HEK293 (cell line): ENCODE results near the gene VAV3.

Experiments
- CTCF ChIA-PET: fragments of 350-600 bp; formaldehyde crosslinking; extraction: SDS; loops from one replicate; lab custom pipeline; 2021; ENCODE audit warnings: antibody characterized with exemption; lab: Yijun Ruan, JAX
- POLR2A ChIA-PET: fragments of 300-600 bp; formaldehyde crosslinking; extraction: SDS; loops from one replicate; lab custom pipeline; 2020; ENCODE audit warnings: antibody characterized with exemption, inconsistent platforms; lab: Yijun Ruan, JAX
- H3K27ac ChIP-seq: fragments of 200-500 bp; sonication (Bioruptor generic); 2 replicates; pipeline ENCODE4 v1.5.1; 2014; ENCODE audit warnings: low read depth, low read length, control low read depth, inconsistent platforms; ENCODE audit errors: extremely low read depth
- H3K36me3 ChIP-seq, 2 experiments: fragments of 200-500 bp in 1 of 2; sonication (Bioruptor generic) in 1 of 2; 1 replicate in 1 of 2; 2 replicates in 1 of 2; pipeline ENCODE4 v1.5.1; 2014 to 2017; ENCODE audit warnings: inconsistent platforms in 2 of 2, low read length in 2 of 2; ENCODE audit not compliant: control insufficient read depth in 2 of 2, insufficient read depth in 1 of 2
- H3K4me1 ChIP-seq: fragments of 200-500 bp; sonication (Bioruptor generic); 2 replicates; pipeline ENCODE4 v1.5.1; 2014; ENCODE audit warnings: mild to moderate bottlenecking, low read length, inconsistent platforms; ENCODE audit not compliant: control insufficient read depth, insufficient read depth
- H3K4me3 ChIP-seq: 2 replicates; pipeline ENCODE4 v1.5.1; 2011; ENCODE audit warnings: low read depth, mild to moderate bottlenecking, control low read depth, low read length, moderate library complexity
- H3K9me3 ChIP-seq: fragments of 200-500 bp; sonication (Bioruptor generic); 2 replicates; pipeline ENCODE4 v1.5.1; 2014; ENCODE audit warnings: low read depth, low read length, inconsistent platforms; ENCODE audit not compliant: control insufficient read depth, insufficient read depth
- BCL11B ChIP-seq: fragments of 450-650 bp; formaldehyde crosslinking; IDR thresholded peaks from 2 replicates; pipeline ENCODE4 v1.5.1; 2016; ENCODE audit warnings: low read depth, missing biosample characterization, missing genetic modification characterization
- GLI2 ChIP-seq: fragments of 450-650 bp; formaldehyde crosslinking; IDR thresholded peaks from 2 replicates; pipeline ENCODE4; 2017; ENCODE audit warnings: missing biosample characterization, missing genetic modification characterization, low read depth, borderline replicate concordance
- IKZF3 ChIP-seq: fragments of 450-650 bp; IDR thresholded peaks from 2 replicates; pipeline ENCODE4 v1.5.0; 2018; ENCODE audit warnings: missing biosample characterization, mild to moderate bottlenecking, missing genetic modification characterization, moderate library complexity
- KLF16 ChIP-seq: fragments of 450-650 bp; formaldehyde crosslinking; IDR thresholded peaks from 2 replicates; pipeline ENCODE4 v1.5.1; 2017; ENCODE audit warnings: missing biosample characterization, missing genetic modification characterization
- OVOL3 ChIP-seq: fragments of 450-650 bp; formaldehyde crosslinking; IDR thresholded peaks from 2 replicates; pipeline ENCODE4 v1.5.1; 2016; ENCODE audit warnings: missing biosample characterization, missing genetic modification characterization
- REPIN1 ChIP-seq: fragments of 450-650 bp; formaldehyde crosslinking; IDR thresholded peaks from 2 replicates; pipeline ENCODE4 v1.5.1; 2017; ENCODE audit warnings: missing biosample characterization, missing genetic modification characterization, low read depth
- SP3 ChIP-seq: fragments of 450-650 bp; formaldehyde crosslinking; IDR thresholded peaks from 2 replicates; pipeline ENCODE4 v1.5.1; 2016; ENCODE audit warnings: missing biosample characterization, missing genetic modification characterization
- TRIM28 ChIP-seq: IDR thresholded peaks from 2 replicates; pipeline ENCODE4 v1.6.1; 2011; ENCODE audit warnings: low read length, control low read depth, borderline replicate concordance
- YY2 ChIP-seq: fragments of 450-650 bp; formaldehyde crosslinking; IDR thresholded peaks from 2 replicates; pipeline ENCODE4 v1.5.1; 2016; ENCODE audit warnings: missing biosample characterization, missing genetic modification characterization
- ZBTB7A ChIP-seq: fragments of 450-650 bp; formaldehyde crosslinking; IDR thresholded peaks from 2 replicates; pipeline ENCODE4 v1.5.1; 2016; ENCODE audit warnings: low read depth, missing biosample characterization, missing genetic modification characterization
- ZNF140 ChIP-seq: fragments of 450-650 bp; formaldehyde crosslinking; IDR thresholded peaks from 2 replicates; pipeline ENCODE4 v1.5.1; 2016; ENCODE audit warnings: missing biosample characterization, missing genetic modification characterization
- ZNF155 ChIP-seq: fragments of 450-650 bp; formaldehyde crosslinking; IDR thresholded peaks from 2 replicates; pipeline ENCODE4 v1.5.1; 2016; ENCODE audit warnings: missing biosample characterization, missing genetic modification characterization
- ZNF221 ChIP-seq: fragments of 450-650 bp; formaldehyde crosslinking; IDR thresholded peaks from 2 replicates; pipeline ENCODE4 v1.5.1; 2017; ENCODE audit warnings: missing biosample characterization, missing genetic modification characterization, borderline replicate concordance
- ZNF223 ChIP-seq: fragments of 450-650 bp; formaldehyde crosslinking; IDR thresholded peaks from 2 replicates; pipeline ENCODE4 v1.5.1; 2016; ENCODE audit warnings: missing biosample characterization, missing genetic modification characterization
- ZNF324 ChIP-seq: fragments of 450-650 bp; formaldehyde crosslinking; IDR thresholded peaks from 2 replicates; pipeline ENCODE4 v1.5.1; 2016; ENCODE audit warnings: missing biosample characterization, missing genetic modification characterization
- ZNF37A ChIP-seq: fragments of 450-650 bp; IDR thresholded peaks from 2 replicates; pipeline ENCODE4 v1.5.1; 2018; ENCODE audit warnings: missing biosample characterization, missing genetic modification characterization
- ZNF510 ChIP-seq: fragments of 450-650 bp; formaldehyde crosslinking; IDR thresholded peaks from 2 replicates; pipeline ENCODE4 v1.5.1; 2018; ENCODE audit warnings: mild to moderate bottlenecking, missing genetic modification characterization, missing biosample characterization; ENCODE audit not compliant: insufficient replicate concordance
- ZNF529 ChIP-seq: fragments of 450-650 bp; formaldehyde crosslinking; IDR thresholded peaks from 2 replicates; pipeline ENCODE4 v1.5.1; 2017; ENCODE audit warnings: missing genetic modification characterization, missing biosample characterization; ENCODE audit not compliant: insufficient replicate concordance
- ZNF530 ChIP-seq: fragments of 450-650 bp; formaldehyde crosslinking; IDR thresholded peaks from 2 replicates; pipeline ENCODE4 v1.5.1; 2016; ENCODE audit warnings: low read depth, missing biosample characterization, missing genetic modification characterization
- ZNF544 ChIP-seq: fragments of 450-650 bp; formaldehyde crosslinking; IDR thresholded peaks from 2 replicates; pipeline ENCODE4 v1.5.0; 2017; ENCODE audit warnings: missing biosample characterization, missing genetic modification characterization
- ZNF549 ChIP-seq: fragments of 450-650 bp; IDR thresholded peaks from 2 replicates; pipeline ENCODE4 v1.5.1; 2018; ENCODE audit warnings: missing biosample characterization, missing genetic modification characterization, mild to moderate bottlenecking, inconsistent platforms, moderate library complexity
- ZNF585B ChIP-seq: fragments of 450-650 bp; formaldehyde crosslinking; IDR thresholded peaks from 2 replicates; pipeline ENCODE4 v1.5.1; 2016; ENCODE audit warnings: missing biosample characterization, missing genetic modification characterization
- ZNF626 ChIP-seq: fragments of 450-650 bp; sonication (Bioruptor Pico); formaldehyde crosslinking; IDR thresholded peaks from 2 replicates; pipeline ENCODE4 v1.5.1; 2018; ENCODE audit warnings: missing biosample characterization, missing genetic modification characterization, inconsistent platforms
- ZNF701 ChIP-seq: fragments of 450-650 bp; formaldehyde crosslinking; IDR thresholded peaks from 2 replicates; pipeline ENCODE4 v1.5.1; 2016; ENCODE audit warnings: missing biosample characterization, missing genetic modification characterization
- TF ChIP-seq, protein P1 (sequence below): sonication (generic); formaldehyde crosslinking; IDR thresholded peaks from 2 replicates; pipeline ENCODE4 v1.8.1; 2022; ENCODE audit warnings: mild to moderate bottlenecking, moderate library complexity, missing genetic modification reagents
- TF ChIP-seq, protein P2 (sequence below): fragments of 450-650 bp; formaldehyde crosslinking; IDR thresholded peaks from 2 replicates; pipeline ENCODE4 v1.5.1; 2017; ENCODE audit warnings: missing biosample characterization, missing genetic modification characterization
- TF ChIP-seq, protein P3 (sequence below): fragments of 450-650 bp; formaldehyde crosslinking; IDR thresholded peaks from 2 replicates; pipeline ENCODE4 v1.5.1; 2016; ENCODE audit warnings: missing biosample characterization, missing genetic modification characterization
- TF ChIP-seq, protein P4 (sequence below): fragments of 450-650 bp; formaldehyde crosslinking; IDR thresholded peaks from 2 replicates; pipeline ENCODE4 v1.5.1; 2017; ENCODE audit warnings: missing biosample characterization, missing genetic modification characterization

Gene VAV3

DNA sequence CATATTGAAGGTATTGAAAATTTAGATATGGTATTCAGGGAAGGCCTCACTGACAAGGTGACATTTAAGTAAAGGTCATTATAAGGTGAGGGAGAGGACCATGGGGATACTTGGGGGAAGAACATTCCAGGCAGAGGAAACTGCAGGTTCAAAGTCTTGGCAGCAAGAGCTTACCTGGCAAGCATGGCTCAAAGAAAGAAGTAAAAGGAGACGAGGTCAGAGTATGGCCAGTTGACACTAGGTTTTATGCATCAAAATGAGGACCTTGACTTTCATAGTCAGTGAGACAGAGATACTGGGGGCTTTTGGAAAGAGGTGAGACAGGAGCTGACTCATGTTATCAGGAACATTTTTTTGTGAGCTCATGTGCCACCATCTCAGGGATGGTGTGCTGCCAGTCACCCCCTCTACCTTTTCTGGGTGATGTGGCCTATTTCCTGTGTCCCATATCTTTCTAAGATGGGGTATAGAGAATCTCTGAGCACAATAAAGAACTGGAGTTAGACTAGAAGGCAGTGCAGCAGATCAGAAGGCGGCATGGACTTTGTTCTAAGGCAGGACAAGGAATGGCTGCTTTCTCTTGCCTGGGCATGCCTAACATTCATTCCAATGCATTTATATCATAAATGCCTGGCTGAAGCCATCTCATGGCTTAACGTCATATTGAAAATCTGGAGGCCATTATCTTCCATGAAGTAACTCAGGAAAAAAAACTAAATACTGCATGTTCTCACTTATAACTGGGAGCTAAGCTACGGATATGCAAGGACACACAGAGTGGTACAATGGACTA lies 417.4 kb downstream of the VAV3 start:
- TF ChIP-seq ZNF223 (tag by site-specific recombination) (no peak), ZNF221 (tag by site-specific recombination) (no peak), ZNF544 (tag by site-specific recombination) (no peak), ZNF530 (tag by site-specific recombination) (no peak), ZNF510 (tag by site-specific recombination) (no peak)
- CTCF ChIA-PET, result interaction anchor here (0.7 to 1.2 kb wide), 2 partner anchors 18 to 141 kb away, joined by 3 to 4 read pairs; no protein-coding TSS in a partner anchor
- no peak overlapping the region for H3K4me3 ChIP-seq
- no peaks in the 10 kb centered on the region for H3K9me3 ChIP-seq
- POLR2A ChIA-PET, result no interaction called here
- no peaks in the 10 kb centered on the region for H3K4me1 ChIP-seq
- H3K27ac ChIP-seq, result no peak overlapping the region
- H3K36me3 ChIP-seq, result no peaks in the 10 kb centered on the region

DNA sequence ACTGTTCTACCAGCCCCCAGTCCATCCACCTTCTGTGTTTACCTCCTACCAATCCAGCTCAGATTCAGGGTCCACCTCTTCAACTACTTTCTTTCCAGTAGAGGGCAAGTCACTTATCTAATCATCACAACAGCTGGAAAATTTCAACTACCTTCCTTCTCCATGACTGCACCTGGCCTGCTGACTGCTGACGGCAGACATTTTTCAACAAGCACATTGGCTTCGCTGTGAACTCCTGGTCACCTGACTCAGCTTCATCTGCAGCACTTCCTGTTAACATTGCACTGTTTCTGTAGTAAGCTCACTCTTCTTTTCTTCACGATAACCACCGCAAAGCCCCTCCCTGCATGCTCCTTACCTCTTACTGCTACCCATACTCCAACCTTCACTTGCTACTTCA lies 418.4 kb downstream of the VAV3 start:
- Histone ChIP-seq H3K4me3 (no peak overlapping the region), H3K36me3 (no peaks in the 10 kb centered on the region), H3K9me3 (no peaks in the 10 kb centered on the region), H3K27ac (no peak overlapping the region), H3K4me1 (no peaks in the 10 kb centered on the region)
- CTCF ChIA-PET, result interaction anchor here (0.7 to 1.3 kb wide), 2 partner anchors 17 to 18 kb away, joined by 3 to 5 read pairs; no protein-coding TSS in a partner anchor
- TF ChIP-seq IKZF3 (tag by site-specific recombination), result no peak
- TF ChIP-seq GLI2 (tag by site-specific recombination), result no peak
- TF ChIP-seq ZNF585B (tag by site-specific recombination), result no peak
- no peak for TF ChIP-seq BCL11B (tag by site-specific recombination)
- TF ChIP-seq ZNF529 (tag by site-specific recombination), result no peak
- TF ChIP-seq ZNF37A (tag by site-specific recombination), result no peak
- no peak for TF ChIP-seq KLF16 (tag by site-specific recombination)
- TF ChIP-seq ZNF324 (tag by site-specific recombination), result no peak
- TF ChIP-seq ZNF626 (tag by site-specific recombination), result no peak
- POLR2A ChIA-PET, result no interaction called here

DNA sequence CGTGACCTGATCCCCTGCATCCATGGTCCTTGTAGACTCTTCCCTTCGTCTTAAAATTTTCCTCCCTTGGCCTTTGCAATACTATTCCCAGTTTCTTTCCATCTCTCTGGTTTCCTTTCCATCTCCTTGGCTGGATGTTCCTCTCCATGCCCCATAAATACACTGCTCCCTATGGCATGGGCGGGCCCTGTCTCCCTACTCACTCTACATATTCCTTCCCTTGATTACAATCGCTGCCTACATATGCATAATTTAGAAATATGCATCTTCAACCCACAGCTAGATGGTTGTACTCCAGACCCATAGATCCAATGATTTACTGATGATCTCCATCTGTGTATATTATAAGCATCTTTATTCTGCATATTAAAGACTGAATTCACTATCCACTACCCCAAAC lies 419.1 kb downstream of the VAV3 start:
- Histone ChIP-seq H3K27ac (no peak overlapping the region), H3K9me3 (no peaks in the 10 kb centered on the region), H3K4me3 (no peak overlapping the region), H3K36me3 (no peaks in the 10 kb centered on the region), H3K4me1 (no peaks in the 10 kb centered on the region)
- POLR2A ChIA-PET, result no interaction called here
- no peak for TF ChIP-seq ZNF549 (tag by site-specific recombination)
- TF ChIP-seq, protein P1, sequence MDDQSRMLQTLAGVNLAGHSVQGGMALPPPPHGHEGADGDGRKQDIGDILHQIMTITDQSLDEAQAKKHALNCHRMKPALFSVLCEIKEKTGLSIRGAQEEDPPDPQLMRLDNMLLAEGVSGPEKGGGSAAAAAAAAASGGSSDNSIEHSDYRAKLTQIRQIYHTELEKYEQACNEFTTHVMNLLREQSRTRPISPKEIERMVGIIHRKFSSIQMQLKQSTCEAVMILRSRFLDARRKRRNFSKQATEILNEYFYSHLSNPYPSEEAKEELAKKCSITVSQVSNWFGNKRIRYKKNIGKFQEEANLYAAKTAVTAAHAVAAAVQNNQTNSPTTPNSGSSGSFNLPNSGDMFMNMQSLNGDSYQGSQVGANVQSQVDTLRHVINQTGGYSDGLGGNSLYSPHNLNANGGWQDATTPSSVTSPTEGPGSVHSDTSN (CRISPR knock-in tag), result no peak
- TF ChIP-seq OVOL3, result no peak
- no peak for TF ChIP-seq ZNF530 (tag by site-specific recombination)
- no peak for TF ChIP-seq ZBTB7A (tag by site-specific recombination)
- no peak for TF ChIP-seq YY2 (tag by site-specific recombination)
- TF ChIP-seq REPIN1, result no peak
- no peak for TF ChIP-seq ZNF140
- TF ChIP-seq, protein P2, sequence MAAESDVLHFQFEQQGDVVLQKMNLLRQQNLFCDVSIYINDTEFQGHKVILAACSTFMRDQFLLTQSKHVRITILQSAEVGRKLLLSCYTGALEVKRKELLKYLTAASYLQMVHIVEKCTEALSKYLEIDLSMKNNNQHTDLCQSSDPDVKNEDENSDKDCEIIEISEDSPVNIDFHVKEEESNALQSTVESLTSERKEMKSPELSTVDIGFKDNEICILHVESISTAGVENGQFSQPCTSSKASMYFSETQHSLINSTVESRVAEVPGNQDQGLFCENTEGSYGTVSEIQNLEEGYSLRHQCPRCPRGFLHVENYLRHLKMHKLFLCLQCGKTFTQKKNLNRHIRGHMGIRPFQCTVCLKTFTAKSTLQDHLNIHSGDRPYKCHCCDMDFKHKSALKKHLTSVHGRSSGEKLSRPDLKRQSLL (tag by site-specific recombination), result no peak
- TF ChIP-seq, protein P3, sequence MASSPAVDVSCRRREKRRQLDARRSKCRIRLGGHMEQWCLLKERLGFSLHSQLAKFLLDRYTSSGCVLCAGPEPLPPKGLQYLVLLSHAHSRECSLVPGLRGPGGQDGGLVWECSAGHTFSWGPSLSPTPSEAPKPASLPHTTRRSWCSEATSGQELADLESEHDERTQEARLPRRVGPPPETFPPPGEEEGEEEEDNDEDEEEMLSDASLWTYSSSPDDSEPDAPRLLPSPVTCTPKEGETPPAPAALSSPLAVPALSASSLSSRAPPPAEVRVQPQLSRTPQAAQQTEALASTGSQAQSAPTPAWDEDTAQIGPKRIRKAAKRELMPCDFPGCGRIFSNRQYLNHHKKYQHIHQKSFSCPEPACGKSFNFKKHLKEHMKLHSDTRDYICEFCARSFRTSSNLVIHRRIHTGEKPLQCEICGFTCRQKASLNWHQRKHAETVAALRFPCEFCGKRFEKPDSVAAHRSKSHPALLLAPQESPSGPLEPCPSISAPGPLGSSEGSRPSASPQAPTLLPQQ (tag by site-specific recombination), result no peak
- TF ChIP-seq SP3 (tag by site-specific recombination), result no peak
- no peak for TF ChIP-seq TRIM28
- TF ChIP-seq, protein P4, sequence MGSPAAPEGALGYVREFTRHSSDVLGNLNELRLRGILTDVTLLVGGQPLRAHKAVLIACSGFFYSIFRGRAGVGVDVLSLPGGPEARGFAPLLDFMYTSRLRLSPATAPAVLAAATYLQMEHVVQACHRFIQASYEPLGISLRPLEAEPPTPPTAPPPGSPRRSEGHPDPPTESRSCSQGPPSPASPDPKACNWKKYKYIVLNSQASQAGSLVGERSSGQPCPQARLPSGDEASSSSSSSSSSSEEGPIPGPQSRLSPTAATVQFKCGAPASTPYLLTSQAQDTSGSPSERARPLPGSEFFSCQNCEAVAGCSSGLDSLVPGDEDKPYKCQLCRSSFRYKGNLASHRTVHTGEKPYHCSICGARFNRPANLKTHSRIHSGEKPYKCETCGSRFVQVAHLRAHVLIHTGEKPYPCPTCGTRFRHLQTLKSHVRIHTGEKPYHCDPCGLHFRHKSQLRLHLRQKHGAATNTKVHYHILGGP (tag by site-specific recombination), result no peak
- no peak for TF ChIP-seq ZNF701 (tag by site-specific recombination)
- TF ChIP-seq ZNF155 (tag by site-specific recombination), result no peak
- CTCF ChIA-PET, result interaction anchor here (1.3 kb wide), 1 partner anchor 17 kb away, joined by 5 read pairs; no protein-coding TSS in a partner anchor
